H1 (cell line): ENCODE results near the gene TEAD1. TPM values are rescaled to one million over a fixed set of nuclear protein-coding genes. Genes with fewer than 3 reads are reported as not detected.

Source experiments
- BACH1 ChIP-seq: IDR thresholded peaks from 2 replicates; pipeline ENCODE4 v1.6.1; 2012; ENCODE audit warnings: low read length, improper control_type of control experiment
- CREB1 ChIP-seq: IDR thresholded peaks from 2 replicates; pipeline ENCODE4 v1.6.1; 2012; ENCODE audit warnings: inconsistent platforms
- FOSL1 ChIP-seq: IDR thresholded peaks from 2 replicates; pipeline ENCODE4 v1.6.1; 2011; ENCODE audit warnings: mild to moderate bottlenecking, low read depth, low read length, moderate library complexity; ENCODE audit not compliant: insufficient read depth
- HDAC6 ChIP-seq: IDR thresholded peaks from one replicate; pipeline ENCODE4 v1.7.1; 2012; ENCODE audit warnings: low read depth, mild to moderate bottlenecking, inconsistent platforms, low read length, moderate library complexity
- SUZ12 ChIP-seq: fragments of 200-600 bp; sonication (generic); IDR thresholded peaks from 2 replicates; pipeline ENCODE4 v1.6.1; 2012; ENCODE audit warnings: mild to moderate bottlenecking, inconsistent platforms, low read length, moderate library complexity, mixed read lengths
- TBP ChIP-seq: IDR thresholded peaks from 2 replicates; pipeline ENCODE4 v1.6.1; 2011; ENCODE audit warnings: low read depth, low read length, improper control_type of control experiment
- YY1 ChIP-seq: IDR thresholded peaks from 2 replicates; pipeline ENCODE4 v1.6.1; 2011; ENCODE audit warnings: low read depth, mild to moderate bottlenecking, low read length
- polyA plus RNA-seq, 7 experiments: library from polyadenylated mRNA; depleted of rRNA in 3 of 7; stranded (reverse) in 5 of 7; unstranded in 2 of 7; fragments of >200 nt in 5 of 7; fragments of 200-250 nt in 2 of 7; gene quantifications; 1 replicate in 5 of 7; 2 replicates in 1 of 7; 4 replicates in 1 of 7; pipeline versions ENCODE4 v1.2.1 to v1.2.3, GENCODE V29; 2011 to 2013; ENCODE audit warnings: missing spikeins in 2 of 7, mixed read lengths in 2 of 7
- total RNA-seq: library from RNA; stranded (reverse); fragmentation: NEBNext Ultra II Directional; extraction: Animal tissue kit (Norgen Biotek cat#: 25700); gene quantifications from 2 replicates; pipeline ENCODE4 v1.2.1, GENCODE V29; 2021
- TF ChIP-seq, protein P1 (sequence below): fragments of 300-600 bp; sonication (generic); IDR thresholded peaks from 2 replicates; pipeline ENCODE4 v1.7.1; 2012; ENCODE audit warnings: low read length, moderate library complexity, mild to moderate bottlenecking, inconsistent platforms; ENCODE audit not compliant: insufficient replicate concordance

The TEAD1 gene
- total and polyA plus RNA-seq, 2 of the 8 experiments (the other 6 are each of a cell fraction or from before 2014, with no cell fraction given): 15.6 to 67.4 TPM

GRCh38 chr11:12770966-12771597 is 96.9 kb downstream of the TEAD1 start (continued):
- TF ChIP-seq, protein P1, sequence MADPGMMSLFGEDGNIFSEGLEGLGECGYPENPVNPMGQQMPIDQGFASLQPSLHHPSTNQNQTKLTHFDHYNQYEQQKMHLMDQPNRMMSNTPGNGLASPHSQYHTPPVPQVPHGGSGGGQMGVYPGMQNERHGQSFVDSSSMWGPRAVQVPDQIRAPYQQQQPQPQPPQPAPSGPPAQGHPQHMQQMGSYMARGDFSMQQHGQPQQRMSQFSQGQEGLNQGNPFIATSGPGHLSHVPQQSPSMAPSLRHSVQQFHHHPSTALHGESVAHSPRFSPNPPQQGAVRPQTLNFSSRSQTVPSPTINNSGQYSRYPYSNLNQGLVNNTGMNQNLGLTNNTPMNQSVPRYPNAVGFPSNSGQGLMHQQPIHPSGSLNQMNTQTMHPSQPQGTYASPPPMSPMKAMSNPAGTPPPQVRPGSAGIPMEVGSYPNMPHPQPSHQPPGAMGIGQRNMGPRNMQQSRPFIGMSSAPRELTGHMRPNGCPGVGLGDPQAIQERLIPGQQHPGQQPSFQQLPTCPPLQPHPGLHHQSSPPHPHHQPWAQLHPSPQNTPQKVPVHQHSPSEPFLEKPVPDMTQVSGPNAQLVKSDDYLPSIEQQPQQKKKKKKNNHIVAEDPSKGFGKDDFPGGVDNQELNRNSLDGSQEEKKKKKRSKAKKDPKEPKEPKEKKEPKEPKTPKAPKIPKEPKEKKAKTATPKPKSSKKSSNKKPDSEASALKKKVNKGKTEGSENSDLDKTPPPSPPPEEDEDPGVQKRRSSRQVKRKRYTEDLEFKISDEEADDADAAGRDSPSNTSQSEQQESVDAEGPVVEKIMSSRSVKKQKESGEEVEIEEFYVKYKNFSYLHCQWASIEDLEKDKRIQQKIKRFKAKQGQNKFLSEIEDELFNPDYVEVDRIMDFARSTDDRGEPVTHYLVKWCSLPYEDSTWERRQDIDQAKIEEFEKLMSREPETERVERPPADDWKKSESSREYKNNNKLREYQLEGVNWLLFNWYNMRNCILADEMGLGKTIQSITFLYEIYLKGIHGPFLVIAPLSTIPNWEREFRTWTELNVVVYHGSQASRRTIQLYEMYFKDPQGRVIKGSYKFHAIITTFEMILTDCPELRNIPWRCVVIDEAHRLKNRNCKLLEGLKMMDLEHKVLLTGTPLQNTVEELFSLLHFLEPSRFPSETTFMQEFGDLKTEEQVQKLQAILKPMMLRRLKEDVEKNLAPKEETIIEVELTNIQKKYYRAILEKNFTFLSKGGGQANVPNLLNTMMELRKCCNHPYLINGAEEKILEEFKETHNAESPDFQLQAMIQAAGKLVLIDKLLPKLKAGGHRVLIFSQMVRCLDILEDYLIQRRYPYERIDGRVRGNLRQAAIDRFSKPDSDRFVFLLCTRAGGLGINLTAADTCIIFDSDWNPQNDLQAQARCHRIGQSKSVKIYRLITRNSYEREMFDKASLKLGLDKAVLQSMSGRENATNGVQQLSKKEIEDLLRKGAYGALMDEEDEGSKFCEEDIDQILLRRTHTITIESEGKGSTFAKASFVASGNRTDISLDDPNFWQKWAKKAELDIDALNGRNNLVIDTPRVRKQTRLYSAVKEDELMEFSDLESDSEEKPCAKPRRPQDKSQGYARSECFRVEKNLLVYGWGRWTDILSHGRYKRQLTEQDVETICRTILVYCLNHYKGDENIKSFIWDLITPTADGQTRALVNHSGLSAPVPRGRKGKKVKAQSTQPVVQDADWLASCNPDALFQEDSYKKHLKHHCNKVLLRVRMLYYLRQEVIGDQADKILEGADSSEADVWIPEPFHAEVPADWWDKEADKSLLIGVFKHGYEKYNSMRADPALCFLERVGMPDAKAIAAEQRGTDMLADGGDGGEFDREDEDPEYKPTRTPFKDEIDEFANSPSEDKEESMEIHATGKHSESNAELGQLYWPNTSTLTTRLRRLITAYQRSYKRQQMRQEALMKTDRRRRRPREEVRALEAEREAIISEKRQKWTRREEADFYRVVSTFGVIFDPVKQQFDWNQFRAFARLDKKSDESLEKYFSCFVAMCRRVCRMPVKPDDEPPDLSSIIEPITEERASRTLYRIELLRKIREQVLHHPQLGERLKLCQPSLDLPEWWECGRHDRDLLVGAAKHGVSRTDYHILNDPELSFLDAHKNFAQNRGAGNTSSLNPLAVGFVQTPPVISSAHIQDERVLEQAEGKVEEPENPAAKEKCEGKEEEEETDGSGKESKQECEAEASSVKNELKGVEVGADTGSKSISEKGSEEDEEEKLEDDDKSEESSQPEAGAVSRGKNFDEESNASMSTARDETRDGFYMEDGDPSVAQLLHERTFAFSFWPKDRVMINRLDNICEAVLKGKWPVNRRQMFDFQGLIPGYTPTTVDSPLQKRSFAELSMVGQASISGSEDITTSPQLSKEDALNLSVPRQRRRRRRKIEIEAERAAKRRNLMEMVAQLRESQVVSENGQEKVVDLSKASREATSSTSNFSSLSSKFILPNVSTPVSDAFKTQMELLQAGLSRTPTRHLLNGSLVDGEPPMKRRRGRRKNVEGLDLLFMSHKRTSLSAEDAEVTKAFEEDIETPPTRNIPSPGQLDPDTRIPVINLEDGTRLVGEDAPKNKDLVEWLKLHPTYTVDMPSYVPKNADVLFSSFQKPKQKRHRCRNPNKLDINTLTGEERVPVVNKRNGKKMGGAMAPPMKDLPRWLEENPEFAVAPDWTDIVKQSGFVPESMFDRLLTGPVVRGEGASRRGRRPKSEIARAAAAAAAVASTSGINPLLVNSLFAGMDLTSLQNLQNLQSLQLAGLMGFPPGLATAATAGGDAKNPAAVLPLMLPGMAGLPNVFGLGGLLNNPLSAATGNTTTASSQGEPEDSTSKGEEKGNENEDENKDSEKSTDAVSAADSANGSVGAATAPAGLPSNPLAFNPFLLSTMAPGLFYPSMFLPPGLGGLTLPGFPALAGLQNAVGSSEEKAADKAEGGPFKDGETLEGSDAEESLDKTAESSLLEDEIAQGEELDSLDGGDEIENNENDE: no peak
- TF ChIP-seq FOSL1: no peak
- no peak for TF ChIP-seq TBP
- TF ChIP-seq SUZ12: no peak
- no peak for TF ChIP-seq BACH1
- no peak for TF ChIP-seq YY1
- TF ChIP-seq CREB1: no peak
- TF ChIP-seq HDAC6: no peak
